Adipocyte (in vitro differentiated cells): ENCODE results near the gene SLC8B1.

Experiments used
- DNase-seq: peaks from one replicate; pipeline ENCODE4 v3.0.0-alpha.2; 2015; ENCODE audit warnings: low read depth
- H3K27me3 ChIP-seq: replicated peaks from 2 replicates; pipeline ENCODE4 v1.7.0; 2013; ENCODE audit warnings: mild to moderate bottlenecking, low read length, moderate library complexity; ENCODE audit not compliant: control insufficient read depth, insufficient read depth
- H3K36me3 ChIP-seq: 2 replicates; pipeline ENCODE4 v1.7.0; 2013; ENCODE audit warnings: low read length, mild to moderate bottlenecking, moderate library complexity; ENCODE audit not compliant: control insufficient read depth, insufficient read depth, severe bottlenecking
- H3K4me1 ChIP-seq: 2 replicates; pipeline ENCODE4 v1.7.0; 2013; ENCODE audit warnings: mild to moderate bottlenecking, low read length, moderate library complexity; ENCODE audit not compliant: control insufficient read depth, insufficient read depth
- H3K4me3 ChIP-seq: 2 replicates; pipeline ENCODE4 v1.7.0; 2013; ENCODE audit warnings: mild to moderate bottlenecking, low read length, moderate library complexity
- H3K9ac ChIP-seq: 2 replicates; pipeline ENCODE4 v1.7.0; 2013; ENCODE audit warnings: mild to moderate bottlenecking, low read length, moderate library complexity
- H3K9me3 ChIP-seq: 2 replicates; pipeline ENCODE4 v1.7.0; 2013; ENCODE audit warnings: mild to moderate bottlenecking, low read length, moderate library complexity; ENCODE audit not compliant: control insufficient read depth

Gene SLC8B1

DNA sequence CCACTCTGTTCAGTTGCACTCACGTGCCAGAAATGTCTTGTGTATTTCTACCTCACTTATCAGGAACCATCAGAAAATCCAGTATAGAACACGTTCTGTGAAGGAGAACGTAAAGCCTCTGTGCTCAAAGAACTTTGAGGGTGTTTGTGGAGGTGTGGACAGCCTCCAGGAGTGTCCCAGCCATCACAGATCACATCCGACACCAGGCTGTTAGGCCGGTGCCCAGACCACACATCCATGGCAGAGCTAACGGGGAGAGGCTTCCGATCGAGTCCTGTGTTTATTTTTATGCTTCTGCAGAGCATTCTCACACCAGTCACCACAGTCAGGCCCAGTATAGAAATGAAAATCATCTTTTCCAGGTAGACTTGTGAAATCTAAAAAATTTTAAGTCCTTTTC lies 60.1 kb downstream of the SLC8B1 start:
- DNase-seq: no peak
- Histone ChIP-seq H3K27me3 (no peaks in the 10 kb centered on the region), H3K9ac (no peak overlapping the region)

DNA sequence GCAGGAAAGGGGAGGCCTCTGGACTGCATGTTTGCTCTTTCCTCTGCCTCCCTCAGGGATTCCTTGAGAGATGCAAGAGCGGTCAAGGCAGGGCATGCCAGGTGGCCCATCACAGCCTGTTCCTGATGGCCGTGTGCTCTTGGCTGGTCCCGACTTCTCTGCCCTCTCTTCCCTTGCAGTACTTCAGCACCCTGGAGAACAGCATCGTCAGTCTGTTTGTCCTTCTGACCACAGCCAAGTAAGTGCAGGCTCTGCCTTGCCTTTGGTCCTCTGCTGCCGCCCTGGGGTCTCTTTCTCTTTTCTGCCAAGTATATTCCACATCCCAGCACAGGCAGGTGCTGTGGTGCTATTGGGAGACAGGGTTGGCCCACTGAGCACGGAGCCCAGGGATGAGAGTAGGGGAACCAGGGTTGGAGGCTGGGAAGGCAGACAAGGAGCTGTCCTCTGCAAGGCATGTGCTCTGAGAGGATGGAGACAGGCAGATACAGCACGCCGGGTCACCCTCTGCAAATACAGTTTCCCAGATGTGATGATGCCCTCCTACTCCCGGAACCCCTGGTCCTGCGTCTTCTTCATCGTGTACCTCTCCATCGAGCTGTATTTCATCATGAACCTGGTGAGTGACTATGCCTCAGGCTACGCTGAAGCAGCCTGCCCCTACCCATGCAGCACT lies 61.7 kb downstream of the SLC8B1 start:
- Histone ChIP-seq H3K4me3 (no peak overlapping the region), H3K9me3 (no peaks in the 10 kb centered on the region), H3K4me1 (peaks cover 19% of the 10 kb centered on the region), H3K9ac (no peak overlapping the region), H3K27me3 (no peaks in the 10 kb centered on the region), H3K36me3 (peaks cover 8% of the 10 kb centered on the region)
- peak; percentile 4 for DNase-seq

More for the DNA sequence above, 60.1 kb downstream of the SLC8B1 start:
- Histone ChIP-seq H3K36me3 (peaks cover 8% of the 10 kb centered on the region), H3K4me1 (peaks cover 19% of the 10 kb centered on the region), H3K9me3 (no peaks in the 10 kb centered on the region), H3K4me3 (no peak overlapping the region)

DNA sequence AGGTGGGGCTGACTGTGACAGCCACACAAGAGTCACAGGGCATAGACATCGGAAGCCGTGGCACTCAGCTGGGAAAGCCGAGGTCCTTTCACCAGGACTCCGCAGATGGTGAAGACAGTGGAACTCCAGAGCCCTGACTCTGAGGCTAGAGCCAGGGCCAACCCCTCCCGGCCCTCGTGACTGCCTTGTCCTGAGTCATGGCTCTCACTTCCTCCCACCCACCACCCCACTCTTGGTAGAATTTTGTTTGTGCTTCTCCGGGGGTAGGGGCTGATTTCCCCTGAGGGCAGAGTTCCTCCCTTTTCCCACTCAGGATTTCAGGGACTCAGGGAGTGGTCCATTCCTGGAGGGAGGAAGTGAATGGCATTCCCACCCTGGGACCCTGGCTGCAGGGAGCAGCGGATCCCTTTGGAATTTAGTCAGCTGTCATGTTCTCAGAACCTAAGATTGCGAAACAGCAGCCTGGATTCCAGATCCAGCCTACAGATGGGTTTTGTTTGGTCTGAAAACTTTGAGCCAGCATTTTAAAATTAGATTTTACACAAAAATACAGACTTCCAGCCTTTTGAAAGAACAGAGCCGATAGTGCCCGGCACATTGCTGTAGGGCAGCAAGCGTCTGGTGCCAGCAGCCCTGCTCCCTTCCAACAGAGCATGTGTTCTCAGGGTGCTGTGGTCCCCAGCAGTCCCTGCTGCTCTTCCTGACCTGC lies 62.9 kb downstream of the SLC8B1 start:
- peaks cover 9% of the 10 kb centered on the region for H3K36me3 ChIP-seq
- no peaks in the 10 kb centered on the region for H3K9me3 ChIP-seq
- peaks cover 19% of the 10 kb centered on the region for H3K4me1 ChIP-seq
- peak overlapping the region; percentile 67 for H3K4me3 ChIP-seq
- H3K27me3 ChIP-seq: no peaks in the 10 kb centered on the region
- DNase-seq: peak; percentile 94
- peak overlapping the region; percentile 80 for H3K9ac ChIP-seq

DNA sequence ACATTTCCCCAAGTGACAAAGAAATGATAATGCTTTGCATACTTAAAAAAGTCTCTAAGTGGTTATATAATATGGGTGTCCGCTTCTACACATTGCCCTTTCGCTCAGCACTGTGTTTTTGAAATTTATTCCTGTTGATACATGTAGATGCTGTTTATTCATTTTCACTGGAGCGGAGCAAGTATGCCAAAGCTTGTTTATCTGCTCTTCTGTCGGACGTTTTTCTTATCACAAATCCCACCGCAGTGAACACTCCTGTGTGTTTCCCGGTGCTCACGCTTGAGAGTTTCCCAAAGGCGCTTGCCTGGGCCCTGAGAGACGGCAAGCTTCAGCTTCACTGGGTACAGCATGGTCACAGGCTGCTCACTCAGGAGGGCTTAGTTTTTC lies 63.5 kb downstream of the SLC8B1 start:
- peak overlapping the region; percentile 67 for H3K4me3 ChIP-seq
- H3K27me3 ChIP-seq: no peaks in the 10 kb centered on the region
- no peak for DNase-seq
- H3K9ac ChIP-seq: peak overlapping the region; percentile 80
- peaks cover 10% of the 10 kb centered on the region for H3K36me3 ChIP-seq
- H3K4me1 ChIP-seq: peaks cover 19% of the 10 kb centered on the region
- H3K9me3 ChIP-seq: no peaks in the 10 kb centered on the region

DNA sequence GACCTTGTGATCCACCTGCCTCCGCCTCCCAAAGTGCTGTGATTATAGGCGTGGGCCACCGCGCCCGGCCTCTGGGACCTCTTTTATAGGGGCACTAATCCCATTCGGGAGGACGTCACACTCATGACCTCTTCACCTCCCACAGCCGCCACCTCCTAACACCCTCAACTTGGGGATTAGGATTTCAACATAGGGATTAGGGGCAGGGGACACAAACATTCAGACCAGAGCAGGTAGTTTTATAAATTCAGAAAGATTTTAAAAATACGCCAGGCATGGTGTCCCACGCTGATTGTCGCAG lies 64.2 kb downstream of the SLC8B1 start:
- Histone ChIP-seq H3K27me3 (no peaks in the 10 kb centered on the region), H3K36me3 (peaks cover 16% of the 10 kb centered on the region), H3K4me1 (peaks cover 19% of the 10 kb centered on the region), H3K9ac (no peak overlapping the region), H3K9me3 (no peaks in the 10 kb centered on the region), H3K4me3 (no peak overlapping the region)
- no peak for DNase-seq

DNA sequence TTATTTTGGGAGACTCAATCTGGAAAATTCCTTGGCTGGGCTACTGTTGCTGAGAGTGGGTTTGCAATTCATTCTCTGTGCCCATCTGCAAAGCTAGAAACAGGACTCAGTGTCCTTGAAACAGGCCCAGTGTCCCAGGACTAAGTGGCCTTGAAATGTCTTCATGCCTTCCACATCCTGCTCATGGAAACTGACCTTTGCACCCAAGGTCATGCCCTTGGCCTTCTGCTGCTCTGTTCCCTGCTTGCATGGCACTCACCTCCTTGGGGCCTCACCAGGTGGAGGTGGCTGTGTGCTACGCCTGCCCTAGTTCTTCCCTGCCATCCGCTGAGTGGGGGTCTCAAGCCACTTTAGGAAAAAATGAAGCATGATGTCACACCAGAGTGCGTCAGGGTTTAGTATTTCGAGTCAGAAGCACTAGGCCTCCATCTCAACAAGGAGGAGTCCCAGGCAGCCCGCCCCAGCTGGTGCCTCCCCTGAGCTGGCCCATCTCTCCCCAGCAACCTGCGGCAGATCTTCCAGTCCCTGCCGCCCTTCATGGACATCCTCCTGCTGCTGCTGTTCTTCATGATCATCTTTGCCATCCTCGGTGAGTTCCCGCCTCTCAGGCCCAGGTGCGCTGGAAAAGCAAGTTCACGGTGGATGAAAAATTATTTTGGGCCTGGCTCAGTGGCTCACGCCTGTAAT lies 65.5 kb downstream of the SLC8B1 start:
- peaks cover 19% of the 10 kb centered on the region for H3K4me1 ChIP-seq
- H3K4me3 ChIP-seq: no peak overlapping the region

DNA sequence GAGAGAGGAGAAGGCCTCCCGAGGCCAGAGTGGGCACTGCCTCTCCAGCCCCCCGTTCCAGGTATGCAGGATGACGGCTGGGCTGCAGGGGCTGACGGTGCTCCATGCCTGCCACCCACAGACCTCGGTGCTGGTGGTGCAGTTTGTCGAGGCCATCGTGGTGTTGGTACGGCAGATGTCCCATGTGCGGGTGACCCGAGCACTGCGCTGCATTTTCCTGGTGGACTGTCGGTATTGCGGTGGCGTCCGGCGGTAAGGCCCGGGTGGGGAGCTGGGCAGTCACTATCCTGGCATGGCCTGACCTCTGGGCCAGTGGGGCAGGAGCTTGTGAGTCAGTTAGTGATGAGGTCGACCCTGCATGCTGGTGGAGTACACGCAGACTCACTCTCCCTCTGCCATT lies 66.3 kb downstream of the SLC8B1 start:
- no peaks in the 10 kb centered on the region for H3K9me3 ChIP-seq
- H3K4me3 ChIP-seq: no peak overlapping the region
- no peak for DNase-seq
- peaks cover 19% of the 10 kb centered on the region for H3K4me1 ChIP-seq
- H3K9ac ChIP-seq: no peak overlapping the region
- H3K27me3 ChIP-seq: no peaks in the 10 kb centered on the region
- H3K36me3 ChIP-seq: peaks cover 16% of the 10 kb centered on the region

More for the DNA sequence above, 65.5 kb downstream of the SLC8B1 start:
- no peaks in the 10 kb centered on the region for H3K9me3 ChIP-seq
- H3K27me3 ChIP-seq: no peaks in the 10 kb centered on the region
- H3K9ac ChIP-seq: no peak overlapping the region
- no peak for DNase-seq
- H3K36me3 ChIP-seq: peaks cover 16% of the 10 kb centered on the region

DNA sequence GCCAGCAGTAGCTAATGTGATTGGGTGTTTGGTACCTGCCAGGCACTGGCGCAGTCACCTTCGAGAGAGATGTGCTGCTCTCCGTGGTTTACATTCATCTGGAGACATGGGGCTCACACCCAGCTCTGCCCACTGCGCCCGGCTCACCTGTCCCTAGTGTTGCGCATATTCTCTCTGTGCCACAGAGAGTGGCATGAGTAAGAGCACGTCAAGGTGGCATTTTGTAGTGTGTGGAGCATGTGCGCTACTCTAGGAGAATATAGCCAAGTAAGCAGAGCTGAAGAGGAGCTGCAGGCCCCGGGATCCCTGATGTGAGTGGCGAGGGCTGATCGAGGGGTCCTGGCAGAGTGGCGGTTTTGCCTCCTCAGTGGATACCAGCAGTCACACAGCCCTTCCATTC lies 66.8 kb downstream of the SLC8B1 start:
- Histone ChIP-seq H3K4me1 (peaks cover 19% of the 10 kb centered on the region), H3K36me3 (peaks cover 16% of the 10 kb centered on the region), H3K9ac (no peak overlapping the region), H3K9me3 (no peaks in the 10 kb centered on the region), H3K27me3 (no peaks in the 10 kb centered on the region), H3K4me3 (no peak overlapping the region)
- DNase-seq: no peak

DNA sequence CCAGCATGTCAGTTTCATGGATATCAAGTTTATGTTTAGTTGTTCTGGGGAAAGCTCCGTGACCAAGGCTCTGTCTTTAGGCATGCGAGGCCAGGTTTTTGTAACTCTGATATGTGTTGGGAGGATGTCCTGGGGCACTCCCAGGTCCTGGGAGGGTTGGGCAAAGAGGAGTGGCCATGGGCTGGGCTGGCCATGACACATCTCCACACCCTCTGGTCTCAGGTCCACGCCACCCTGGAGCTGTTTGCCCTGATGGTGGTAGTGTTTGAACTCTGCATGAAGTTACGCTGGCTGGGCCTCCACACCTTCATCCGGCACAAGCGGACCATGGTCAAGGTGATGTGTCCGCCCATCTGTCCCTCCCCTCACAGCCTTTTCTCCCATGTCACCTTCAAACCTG lies 67.3 kb downstream of the SLC8B1 start:
- peaks cover 16% of the 10 kb centered on the region for H3K36me3 ChIP-seq
- DNase-seq: no peak
- peaks cover 21% of the 10 kb centered on the region for H3K4me1 ChIP-seq
- H3K9me3 ChIP-seq: no peaks in the 10 kb centered on the region
- H3K9ac ChIP-seq: no peak overlapping the region
- no peaks in the 10 kb centered on the region for H3K27me3 ChIP-seq
- no peak overlapping the region for H3K4me3 ChIP-seq

DNA sequence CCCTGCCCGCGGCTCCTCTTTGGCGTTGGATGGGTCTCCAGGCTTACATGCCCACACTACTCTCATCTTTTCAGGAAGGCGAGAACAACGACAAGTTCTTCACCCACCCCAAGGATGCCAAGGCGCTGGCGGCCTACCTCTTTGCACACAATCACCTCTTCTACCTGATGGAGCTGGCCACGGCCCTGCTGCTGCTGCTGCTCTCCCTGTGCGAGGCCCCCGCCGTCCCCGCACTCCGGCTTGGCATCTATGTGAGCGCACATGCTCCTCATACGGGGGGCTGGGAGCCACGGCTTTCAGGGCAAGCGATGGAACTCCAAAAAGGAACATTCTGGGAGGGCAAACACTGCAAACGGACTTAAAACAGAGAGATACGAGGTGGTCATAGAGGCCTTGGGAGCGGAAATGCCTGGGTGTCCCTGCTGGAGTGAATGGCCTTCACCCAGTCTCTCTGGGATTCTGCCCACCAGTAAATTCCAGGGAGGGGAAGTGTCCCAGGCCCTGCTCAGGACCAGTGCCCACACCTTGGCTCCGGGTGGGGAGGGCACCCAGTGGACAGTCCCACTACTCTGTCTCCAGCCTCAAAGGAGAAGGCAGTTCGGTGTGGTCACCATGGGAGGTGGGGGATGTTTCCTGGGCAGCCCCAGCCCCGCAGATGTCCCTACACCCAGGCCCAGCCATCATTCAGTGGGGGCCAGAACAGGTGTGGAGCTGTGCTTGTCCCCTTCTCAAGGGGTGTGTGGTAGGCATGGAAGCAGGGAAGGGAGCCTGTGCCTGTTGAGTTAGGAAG lies 68.6 kb downstream of the SLC8B1 start:
- no peaks in the 10 kb centered on the region for H3K27me3 ChIP-seq
- peaks cover 21% of the 10 kb centered on the region for H3K4me1 ChIP-seq
- H3K4me3 ChIP-seq: no peak overlapping the region
- H3K9ac ChIP-seq: no peak overlapping the region
- H3K9me3 ChIP-seq: no peaks in the 10 kb centered on the region
- peaks cover 16% of the 10 kb centered on the region for H3K36me3 ChIP-seq
- no peak for DNase-seq

DNA sequence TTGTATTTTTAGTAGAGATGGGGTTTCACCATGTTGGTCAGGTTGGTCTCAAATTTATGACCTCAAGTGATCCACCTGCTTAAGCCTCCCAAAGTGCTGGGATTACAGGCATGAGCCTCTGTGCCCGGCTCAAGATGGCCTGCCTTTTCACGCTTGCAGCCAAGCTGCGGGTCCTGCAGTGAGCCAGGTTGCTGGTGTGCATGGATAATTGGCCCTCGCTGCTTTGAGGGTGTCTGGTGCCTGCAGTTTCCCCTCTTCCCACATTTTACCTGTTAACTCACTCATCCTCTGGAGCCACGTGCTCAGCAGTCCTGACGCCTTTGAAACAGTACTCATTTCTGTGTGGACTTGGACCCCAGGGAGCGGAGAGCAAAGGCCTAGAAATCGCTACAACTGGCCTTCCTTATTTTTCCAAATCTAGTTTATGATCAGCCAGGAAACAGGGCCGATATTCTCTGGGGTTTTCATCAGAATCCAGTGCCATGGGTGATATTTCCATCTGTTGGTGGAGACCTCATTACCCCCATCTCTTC lies 71.4 kb downstream of the SLC8B1 start:
- Histone ChIP-seq H3K4me3 (no peak overlapping the region), H3K9me3 (no peaks in the 10 kb centered on the region), H3K36me3 (peaks cover 16% of the 10 kb centered on the region), H3K4me1 (peaks cover 33% of the 10 kb centered on the region), H3K9ac (no peak overlapping the region), H3K27me3 (no peaks in the 10 kb centered on the region)
- no peak for DNase-seq
